BLaER1 (cell line): ENCODE measurements around the gene NT5DC3.

ENCODE experiments used
- H3K27ac ChIP-seq: shearing (Covaris generic); formaldehyde crosslinking; 2 replicates; pipeline ENCODE4 v1.8.1; 2022
- H3K27me3 ChIP-seq: shearing (Covaris generic); formaldehyde crosslinking; 2 replicates; pipeline ENCODE4 v1.8.1; 2022
- H3K36me3 ChIP-seq: shearing (Covaris generic); formaldehyde crosslinking; 2 replicates; pipeline ENCODE4 v1.8.1; 2022
- H3K4me1 ChIP-seq: shearing (Covaris generic); formaldehyde crosslinking; 2 replicates; pipeline ENCODE4 v1.8.1; 2022
- H3K4me2 ChIP-seq: shearing (Covaris generic); formaldehyde crosslinking; 2 replicates; pipeline ENCODE4 v1.8.1; 2022
- H3K4me3 ChIP-seq: shearing (Covaris generic); formaldehyde crosslinking; 2 replicates; pipeline ENCODE4 v1.8.1; 2022
- H3K9ac ChIP-seq: shearing (Covaris generic); formaldehyde crosslinking; 2 replicates; pipeline ENCODE4 v1.8.1; 2022
- H3K9me3 ChIP-seq: shearing (Covaris generic); formaldehyde crosslinking; 2 replicates; pipeline ENCODE4 v1.8.1; 2022
- H4K20me1 ChIP-seq: shearing (Covaris generic); formaldehyde crosslinking; 2 replicates; pipeline ENCODE4 v1.8.1; 2022
- Cebpa-rat ChIP-seq: shearing (Covaris generic); IDR thresholded peaks from 2 replicates; pipeline ENCODE4 v1.8.1; 2022

NT5DC3 gene

GRCh38 chr12:103833095-103833775 lies 7.8 kb downstream of the NT5DC3 start:
- H3K36me3 ChIP-seq: peaks cover 22% of the 10 kb centered on the region
- peaks cover 22% of the 10 kb centered on the region for H3K4me1 ChIP-seq
- no peak overlapping the region for H3K4me3 ChIP-seq
- no peak for TF ChIP-seq Cebpa-rat
- no peak overlapping the region for H3K4me2 ChIP-seq
- no peak overlapping the region for H3K9ac ChIP-seq
- no peak overlapping the region for H3K27ac ChIP-seq
- peaks cover 34% of the 10 kb centered on the region; the same call in 1 of the 2 replicates for H4K20me1 ChIP-seq
- H3K9me3 ChIP-seq: peaks cover 27% of the 10 kb centered on the region
- H3K27me3 ChIP-seq: no peaks in the 10 kb centered on the region

GRCh38 chr12:103832048-103832997 lies 8.7 kb downstream of the NT5DC3 start:
- peaks cover 22% of the 10 kb centered on the region for H3K4me1 ChIP-seq
- H3K4me2 ChIP-seq: no peak overlapping the region
- peaks cover 27% of the 10 kb centered on the region for H3K9me3 ChIP-seq
- H3K9ac ChIP-seq: no peak overlapping the region
- no peaks in the 10 kb centered on the region for H3K27me3 ChIP-seq
- H4K20me1 ChIP-seq: peaks cover 37% of the 10 kb centered on the region; the same call in 1 of the 2 replicates
- TF ChIP-seq Cebpa-rat: no peak
- no peak overlapping the region for H3K4me3 ChIP-seq
- peaks cover 22% of the 10 kb centered on the region for H3K36me3 ChIP-seq
- no peak overlapping the region for H3K27ac ChIP-seq

- no peak overlapping the region for H3K4me3 ChIP-seq
- H3K4me1 ChIP-seq: peaks cover 22% of the 10 kb centered on the region
- no peak overlapping the region for H3K9ac ChIP-seq
- no peak overlapping the region for H3K27ac ChIP-seq
- H3K27me3 ChIP-seq: no peaks in the 10 kb centered on the region
- no peak overlapping the region for H3K4me2 ChIP-seq
- peaks cover 35% of the 10 kb centered on the region; the same call in 1 of the 2 replicates for H4K20me1 ChIP-seq
- peaks cover 13% of the 10 kb centered on the region for H3K36me3 ChIP-seq
- H3K9me3 ChIP-seq: peaks cover 19% of the 10 kb centered on the region
- no peak for TF ChIP-seq Cebpa-rat
Measured at GRCh38 chr12:103830730-103831320, 10.2 kb downstream of the NT5DC3 start.

GRCh38 chr12:103830025-103830725 lies 10.9 kb downstream of the NT5DC3 start:
- H3K4me2 ChIP-seq: no peak overlapping the region
- no peak overlapping the region for H3K27ac ChIP-seq
- peaks cover 42% of the 10 kb centered on the region for H4K20me1 ChIP-seq
- peaks cover 13% of the 10 kb centered on the region for H3K36me3 ChIP-seq
- no peak overlapping the region for H3K9ac ChIP-seq
- peaks cover 19% of the 10 kb centered on the region for H3K9me3 ChIP-seq
- TF ChIP-seq Cebpa-rat: no peak
- H3K4me3 ChIP-seq: no peak overlapping the region
- H3K27me3 ChIP-seq: no peaks in the 10 kb centered on the region
- peaks cover 16% of the 10 kb centered on the region for H3K4me1 ChIP-seq

- Histone ChIP-seq H4K20me1 (peaks cover 41% of the 10 kb centered on the region), H3K9me3 (peaks cover 19% of the 10 kb centered on the region)
- no peak for TF ChIP-seq Cebpa-rat
Measured at GRCh38 chr12:103829092-103829491, 11.9 kb downstream of the NT5DC3 start.

GRCh38 chr12:103827911-103828391 lies 13.1 kb downstream of the NT5DC3 start:
- Histone ChIP-seq H3K4me3 (no peak overlapping the region), H3K27ac (no peak overlapping the region), H4K20me1 (peaks cover 39% of the 10 kb centered on the region), H3K36me3 (peaks cover 13% of the 10 kb centered on the region), H3K4me1 (no peaks in the 10 kb centered on the region), H3K9me3 (peaks cover 19% of the 10 kb centered on the region), H3K9ac (no peak overlapping the region), H3K27me3 (no peaks in the 10 kb centered on the region), H3K4me2 (no peak overlapping the region)
- no peak for TF ChIP-seq Cebpa-rat

More at GRCh38 chr12:103829092-103829491, 11.9 kb downstream of the NT5DC3 start:
- Histone ChIP-seq H3K4me1 (peaks cover 6% of the 10 kb centered on the region), H3K27me3 (no peaks in the 10 kb centered on the region), H3K4me2 (no peak overlapping the region), H3K9ac (no peak overlapping the region), H3K36me3 (peaks cover 13% of the 10 kb centered on the region), H3K27ac (no peak overlapping the region), H3K4me3 (no peak overlapping the region)

GRCh38 chr12:103824845-103825244 lies 16.2 kb downstream of the NT5DC3 start:
- H3K27me3 ChIP-seq: no peaks in the 10 kb centered on the region
- H3K4me1 ChIP-seq: no peaks in the 10 kb centered on the region
- no peak overlapping the region for H3K4me3 ChIP-seq
- H4K20me1 ChIP-seq: peaks cover 39% of the 10 kb centered on the region
- H3K9me3 ChIP-seq: peaks cover 6% of the 10 kb centered on the region; the same call in 1 of the 2 replicates
- H3K27ac ChIP-seq: no peak overlapping the region
- no peak overlapping the region for H3K9ac ChIP-seq
- TF ChIP-seq Cebpa-rat: no peak
- peaks cover 14% of the 10 kb centered on the region for H3K36me3 ChIP-seq
- H3K4me2 ChIP-seq: no peak overlapping the region

- no peaks in the 10 kb centered on the region for H3K4me1 ChIP-seq
- peaks cover 14% of the 10 kb centered on the region for H3K36me3 ChIP-seq
- no peak overlapping the region for H3K27ac ChIP-seq
- H3K9ac ChIP-seq: no peak overlapping the region
- H3K4me3 ChIP-seq: no peak overlapping the region
- H3K4me2 ChIP-seq: no peak overlapping the region
- TF ChIP-seq Cebpa-rat: no peak
- H3K27me3 ChIP-seq: no peaks in the 10 kb centered on the region
- peaks cover 39% of the 10 kb centered on the region for H4K20me1 ChIP-seq
- peaks cover 6% of the 10 kb centered on the region; the same call in 1 of the 2 replicates for H3K9me3 ChIP-seq
Measured at GRCh38 chr12:103824290-103824689, 16.7 kb downstream of the NT5DC3 start.

- Histone ChIP-seq H3K27ac (no peak overlapping the region), H3K4me2 (no peak overlapping the region), H3K4me1 (no peaks in the 10 kb centered on the region), H3K4me3 (no peak overlapping the region), H3K9ac (no peak overlapping the region), H3K36me3 (peaks cover 14% of the 10 kb centered on the region), H4K20me1 (peaks cover 36% of the 10 kb centered on the region), H3K27me3 (no peaks in the 10 kb centered on the region), H3K9me3 (peaks cover 6% of the 10 kb centered on the region; the same call in 1 of the 2 replicates)
- no peak for TF ChIP-seq Cebpa-rat
Measured at GRCh38 chr12:103823871-103824270, 17.2 kb downstream of the NT5DC3 start.
